CD4-positive, alpha-beta T cell treated with Interleukin-10 for 1 hour (primary cell): ENCODE measurements around the gene SLC35B1.
A peak's percentile ranks its signal among the peaks of the same experiment; 100 is the strongest.

Experiments used
- DNase-seq: peaks from one replicate; pipeline ENCODE4 v3.0.0-alpha.2; 2020

Gene SLC35B1, protein sequence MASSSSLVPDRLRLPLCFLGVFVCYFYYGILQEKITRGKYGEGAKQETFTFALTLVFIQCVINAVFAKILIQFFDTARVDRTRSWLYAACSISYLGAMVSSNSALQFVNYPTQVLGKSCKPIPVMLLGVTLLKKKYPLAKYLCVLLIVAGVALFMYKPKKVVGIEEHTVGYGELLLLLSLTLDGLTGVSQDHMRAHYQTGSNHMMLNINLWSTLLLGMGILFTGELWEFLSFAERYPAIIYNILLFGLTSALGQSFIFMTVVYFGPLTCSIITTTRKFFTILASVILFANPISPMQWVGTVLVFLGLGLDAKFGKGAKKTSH

GRCh38 chr17:49707608-49708514 is at the start of gene SLC35B1:
Gene SLC35B1, minus strand, starts transcription at chr17:49707964. Its CDS starts 131 bp downstream, at chr17:49707833.
- peak; percentile 99 for DNase-seq

DNA sequence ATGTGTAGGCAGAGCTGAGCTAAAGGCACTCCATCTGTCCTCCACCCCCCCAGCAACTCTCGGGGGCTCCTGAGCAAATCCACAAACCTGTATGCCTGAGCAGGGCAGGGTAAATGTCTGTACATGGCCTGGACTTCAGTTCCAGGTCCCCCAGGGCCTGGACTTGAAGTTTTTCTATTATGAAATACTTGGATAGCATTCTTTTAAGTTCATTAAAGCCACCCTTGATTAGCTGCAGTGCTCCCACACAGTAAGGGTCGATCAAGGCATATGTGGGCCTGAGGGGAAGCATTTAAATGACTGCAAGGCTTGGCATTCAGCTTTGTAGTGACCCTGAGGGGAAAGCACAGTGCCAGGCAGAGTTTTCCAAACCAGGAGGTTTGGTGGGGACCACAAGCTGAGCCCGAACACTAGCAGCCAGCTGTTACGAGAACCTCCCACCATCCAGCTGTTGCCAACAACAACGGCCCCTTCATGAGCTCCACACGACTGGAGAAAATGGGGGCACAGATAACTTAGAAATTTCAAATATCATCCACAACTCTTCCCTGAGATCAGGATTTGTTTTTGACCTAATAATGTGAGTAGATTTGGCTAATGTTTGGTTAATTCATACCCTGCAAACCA is 49.5 kb upstream of the SLC35B1 start:
- no peak for DNase-seq

DNA sequence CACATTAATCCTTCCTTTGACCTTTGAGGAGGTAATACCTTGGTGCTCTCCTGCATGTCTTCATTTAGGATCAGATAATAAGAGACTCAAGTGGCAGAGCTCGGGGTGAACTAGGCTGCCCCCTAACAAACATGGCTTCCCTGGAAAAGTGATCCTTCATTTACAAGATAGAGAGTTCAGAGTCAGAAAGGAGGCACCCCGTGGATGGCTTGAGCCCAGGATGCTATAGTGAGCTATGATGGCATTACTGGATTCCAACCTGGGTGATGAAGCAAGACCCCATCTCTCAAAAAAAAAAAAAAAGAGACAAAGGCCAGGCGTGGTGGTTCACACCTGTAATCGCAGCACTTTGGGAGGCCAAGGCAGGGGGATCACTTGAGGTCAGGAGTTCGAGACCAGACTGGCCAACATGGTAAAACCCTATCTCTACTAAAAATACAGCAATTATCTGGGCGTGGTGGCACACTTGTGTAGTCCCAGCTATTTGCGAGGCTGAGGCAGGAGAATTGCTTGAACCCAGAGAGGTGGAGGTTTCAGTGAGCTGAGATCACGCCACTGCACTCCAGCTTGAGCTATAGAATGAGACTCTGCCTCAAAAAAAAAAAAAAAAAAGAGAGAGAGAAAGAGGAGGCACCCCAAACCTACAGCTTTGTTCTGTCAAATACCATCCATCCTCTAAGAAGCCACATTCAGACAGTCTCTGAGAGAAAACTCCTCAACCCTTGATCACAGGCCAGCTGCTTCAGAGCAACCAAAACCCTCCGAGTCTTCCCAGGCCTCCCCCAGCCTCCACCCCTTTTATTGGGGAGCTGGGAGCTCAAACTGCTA is 48.8 kb upstream of the SLC35B1 start:
- no peak for DNase-seq

DNA sequence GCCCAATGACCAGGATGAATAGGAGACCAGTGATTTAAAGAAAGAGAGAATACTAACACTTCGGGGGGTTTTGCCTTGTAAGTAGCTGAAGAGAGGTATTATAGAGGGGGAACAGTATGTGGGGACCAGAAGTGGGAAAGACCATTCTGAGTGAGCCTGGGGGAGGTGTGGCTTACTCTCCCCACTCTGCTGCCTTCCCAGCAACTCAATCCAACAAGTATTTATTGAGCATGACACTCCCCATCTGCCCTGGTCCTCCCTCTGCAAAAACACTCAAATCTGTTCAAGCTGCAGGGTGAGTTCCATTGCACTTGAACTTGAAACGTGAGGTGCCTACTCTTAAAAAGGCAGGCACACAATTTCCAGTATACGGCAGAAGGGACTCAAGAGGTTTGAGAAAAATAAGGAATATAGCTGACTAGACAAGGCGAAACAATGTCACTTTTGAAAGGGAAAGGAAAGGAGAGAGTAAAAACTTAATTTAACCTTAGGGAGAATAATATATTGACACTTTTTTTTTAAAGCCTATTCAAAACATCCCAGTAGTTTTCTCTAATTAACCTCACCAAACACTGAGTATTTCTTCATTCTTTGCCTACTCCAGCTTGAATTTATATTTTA is 48.0 kb upstream of the SLC35B1 start:
- no peak for DNase-seq

GRCh38 chr17:49753959-49754391 is 46.2 kb upstream of the SLC35B1 start:
- DNase-seq = no peak

DNA sequence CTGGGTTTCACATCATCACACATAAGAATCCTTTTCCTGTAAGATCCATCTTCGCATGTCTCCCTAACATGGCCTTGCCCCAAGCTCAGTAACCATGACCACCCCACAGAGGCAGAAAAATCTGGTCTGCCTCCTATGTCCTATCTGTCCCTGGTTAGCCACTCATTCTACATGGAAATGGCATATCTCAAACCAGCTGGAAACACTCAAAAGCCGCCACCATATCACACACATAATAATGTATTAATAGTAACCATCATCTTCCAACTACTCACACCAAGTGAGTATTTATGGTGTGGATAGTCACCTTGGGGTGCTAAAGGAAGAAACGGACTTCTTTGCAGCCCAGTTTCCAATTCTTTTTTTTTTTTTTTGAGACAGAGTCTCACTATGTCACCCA is 44.7 kb upstream of the SLC35B1 start:
- no peak for DNase-seq

DNA sequence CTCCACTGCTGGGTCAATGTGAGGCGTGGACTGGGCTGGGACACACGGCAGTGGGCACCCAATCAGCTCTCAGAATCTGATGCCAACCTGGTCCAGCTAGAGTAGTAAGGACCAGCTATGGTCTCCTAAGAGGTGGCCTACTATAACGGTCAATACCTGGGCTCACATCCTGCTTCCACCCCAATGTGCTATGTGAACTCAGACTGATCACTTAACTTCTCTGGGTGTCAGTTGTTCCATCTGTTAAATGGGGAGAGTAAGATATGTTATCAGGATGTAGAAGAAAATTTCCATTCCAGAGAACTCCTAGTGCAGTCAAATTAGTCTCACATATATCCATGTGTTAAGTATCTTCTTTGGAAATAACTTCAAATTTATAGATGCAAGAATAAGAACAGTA is 42.0 kb upstream of the SLC35B1 start:
- no peak for DNase-seq

DNA sequence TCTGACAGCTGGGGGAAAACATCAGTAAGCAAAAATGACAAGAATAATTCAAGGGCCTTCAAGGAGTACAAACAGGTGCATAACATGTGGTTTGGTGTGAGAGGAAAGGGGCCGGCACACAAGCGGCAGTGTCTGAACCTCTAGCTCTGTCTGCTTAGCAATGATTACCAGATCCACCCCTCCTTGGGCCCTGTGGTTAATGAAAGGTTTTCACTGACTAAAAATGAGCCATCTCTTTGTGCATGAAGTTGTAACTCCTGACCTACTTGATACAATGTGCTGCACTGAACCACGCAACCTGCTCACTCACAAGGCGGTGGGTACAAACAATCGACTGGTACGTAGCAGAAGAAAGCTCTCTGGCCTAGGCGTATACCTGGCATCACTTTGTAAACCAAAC is 41.0 kb upstream of the SLC35B1 start:
- DNase-seq = peak; percentile 76

- DNase-seq = peak; percentile 53
These were observed 40.5 kb upstream of the SLC35B1 start for GRCh38 chr17:49748223-49748622.

GRCh38 chr17:49747632-49748031 is 39.9 kb upstream of the SLC35B1 start:
- DNase-seq = no peak

DNA sequence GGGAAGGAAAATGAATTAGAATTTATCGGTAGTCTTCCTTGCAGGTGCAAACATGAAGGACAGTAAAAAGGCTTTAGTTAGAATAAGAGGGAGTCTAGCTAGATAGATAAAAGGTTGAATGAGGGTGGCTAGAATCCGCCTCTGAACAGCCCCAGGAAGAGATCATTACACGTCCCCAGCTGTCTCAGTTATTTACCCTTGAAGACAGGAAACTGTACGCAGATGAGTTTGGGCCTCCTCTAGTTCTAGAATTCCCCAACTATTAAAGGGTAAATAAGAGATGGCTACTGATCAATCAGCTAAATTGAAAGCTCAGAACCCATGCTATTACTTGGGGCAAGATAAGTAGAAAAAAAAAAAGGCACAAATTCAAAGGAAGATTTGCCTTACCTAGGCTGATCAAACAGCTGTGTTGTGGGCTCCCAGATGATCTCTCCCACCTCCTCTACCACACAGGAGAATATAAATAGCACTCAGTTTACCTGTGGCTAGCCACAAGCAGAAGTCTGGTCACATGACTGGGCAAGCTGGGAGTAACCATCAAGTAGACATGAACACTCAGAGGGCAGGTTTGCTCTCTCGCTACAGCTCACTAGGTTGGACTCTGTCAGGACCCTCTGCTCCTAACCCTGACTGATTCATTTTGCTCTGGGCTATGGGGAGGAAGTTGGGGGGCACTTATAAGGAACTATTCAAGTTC is 39.2 kb upstream of the SLC35B1 start:
- DNase-seq = peak; percentile 69

GRCh38 chr17:49745175-49746139 is 37.7 kb upstream of the SLC35B1 start:
- no peak for DNase-seq

DNA sequence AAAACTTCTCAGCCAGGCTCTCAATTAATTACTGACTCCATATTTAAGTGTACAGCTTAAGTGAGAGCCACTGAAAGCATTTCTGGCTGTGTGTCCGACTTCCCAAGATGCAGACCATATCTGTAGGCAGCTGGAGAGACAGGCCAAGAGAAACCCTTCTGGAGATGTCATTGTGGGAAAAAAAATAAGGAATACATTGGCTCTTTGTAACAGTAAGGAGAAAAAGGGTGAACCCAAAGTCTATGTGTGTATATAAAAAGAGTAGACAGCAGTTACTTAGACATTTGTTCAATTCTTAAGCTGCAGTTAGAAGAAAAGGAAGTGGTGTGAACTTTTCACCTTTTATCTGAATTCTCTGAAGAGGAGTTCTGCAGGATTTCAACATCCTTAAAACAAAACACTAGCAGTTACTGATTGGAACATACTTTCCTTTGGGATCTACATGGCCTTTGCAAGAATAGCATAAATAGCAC is 34.4 kb upstream of the SLC35B1 start:
- DNase-seq = no peak

- no peak for DNase-seq
These were observed 33.9 kb upstream of the SLC35B1 start for GRCh38 chr17:49741692-49742076.

GRCh38 chr17:49741009-49741691 is 33.4 kb upstream of the SLC35B1 start:
- DNase-seq = no peak

DNA sequence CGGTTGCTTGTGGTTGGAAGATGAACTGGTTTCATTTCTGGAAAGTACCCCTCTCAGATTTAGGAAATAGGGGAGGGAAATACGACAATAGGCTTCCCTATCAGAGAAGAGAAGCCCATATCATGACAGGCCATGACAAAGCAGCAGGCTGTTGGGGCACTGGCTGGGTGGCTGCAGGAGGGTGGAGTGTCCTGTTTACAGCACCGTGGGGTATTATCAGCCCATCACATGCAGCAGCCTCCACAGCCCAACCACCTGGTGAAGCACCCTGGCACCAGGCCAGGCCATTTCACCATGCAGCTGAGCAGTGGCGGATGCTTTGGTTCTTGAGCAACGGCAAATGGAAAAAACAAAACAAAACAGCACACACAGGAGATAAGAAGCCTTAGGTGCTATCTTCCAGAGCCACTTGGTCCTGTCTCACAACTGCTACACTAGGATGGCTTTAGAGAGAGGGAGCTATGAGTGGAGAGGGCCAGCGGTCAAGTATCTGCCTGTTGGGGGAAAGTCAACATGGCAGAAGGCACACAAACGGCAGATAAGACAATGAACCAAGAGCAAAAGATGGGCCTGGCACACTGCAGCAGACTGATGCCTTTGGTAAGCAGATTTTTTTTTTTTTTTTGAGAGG is 32.0 kb upstream of the SLC35B1 start:
- peak; percentile 97 for DNase-seq

GRCh38 chr17:49738456-49739163 is 30.8 kb upstream of the SLC35B1 start:
- no peak for DNase-seq
